ENCODE results near the gene DCAF16.

DNA sequence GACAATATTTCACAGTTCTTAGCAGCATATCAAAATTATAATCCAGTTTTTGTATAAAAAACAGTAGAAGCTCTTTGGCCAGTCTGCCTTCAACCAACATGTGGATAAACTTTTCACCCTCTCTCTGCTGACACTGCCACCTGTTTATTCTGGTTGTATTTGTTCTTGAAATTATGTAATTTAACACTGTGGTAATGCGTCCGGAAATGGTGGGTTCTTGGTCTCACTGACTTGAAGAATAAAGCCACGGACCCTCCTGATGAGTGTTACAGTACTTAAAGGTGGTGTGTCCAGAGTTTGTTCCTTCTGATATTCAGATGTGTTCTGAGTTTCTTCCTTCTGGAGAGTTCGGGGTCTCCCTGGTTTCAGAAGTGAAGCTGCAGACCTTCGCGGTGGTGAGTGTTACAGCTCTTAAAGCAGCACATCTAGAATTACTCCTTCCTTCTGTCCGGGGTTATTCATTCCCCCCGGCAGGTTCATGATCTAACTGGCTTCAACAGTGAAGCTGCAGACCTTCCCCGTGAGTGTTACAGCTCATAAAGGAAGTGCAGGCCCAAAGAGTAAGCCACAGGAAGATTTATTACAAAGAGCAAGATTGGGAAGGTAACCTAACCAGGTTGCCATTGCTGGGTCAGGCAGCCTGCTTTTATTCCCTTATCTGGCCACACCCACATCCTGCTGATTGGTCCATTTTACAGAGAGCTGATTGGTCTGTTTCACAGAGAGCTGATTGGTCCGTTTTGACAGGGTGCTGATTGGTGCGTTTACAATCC is 44.9 kb downstream of the DCAF16 start:
- TF ChIP-seq CTCF (IDR thresholded peaks at IDR 0.05) (no peak), POLR2AphosphoS5 (IDR thresholded peaks at IDR 0.05) (no peak), EP300 (IDR thresholded peaks at IDR 0.05) (no peak)

Measured in stomach (tissue), 4 donors.